ENCODE measurements around the gene GFOD1.
"Not testable (repeated sequence)": the region's sequence is repeated elsewhere in the genome, so short reads cannot be mapped to it uniquely, and the experiment has no call there.

The GFOD1 gene

DNA sequence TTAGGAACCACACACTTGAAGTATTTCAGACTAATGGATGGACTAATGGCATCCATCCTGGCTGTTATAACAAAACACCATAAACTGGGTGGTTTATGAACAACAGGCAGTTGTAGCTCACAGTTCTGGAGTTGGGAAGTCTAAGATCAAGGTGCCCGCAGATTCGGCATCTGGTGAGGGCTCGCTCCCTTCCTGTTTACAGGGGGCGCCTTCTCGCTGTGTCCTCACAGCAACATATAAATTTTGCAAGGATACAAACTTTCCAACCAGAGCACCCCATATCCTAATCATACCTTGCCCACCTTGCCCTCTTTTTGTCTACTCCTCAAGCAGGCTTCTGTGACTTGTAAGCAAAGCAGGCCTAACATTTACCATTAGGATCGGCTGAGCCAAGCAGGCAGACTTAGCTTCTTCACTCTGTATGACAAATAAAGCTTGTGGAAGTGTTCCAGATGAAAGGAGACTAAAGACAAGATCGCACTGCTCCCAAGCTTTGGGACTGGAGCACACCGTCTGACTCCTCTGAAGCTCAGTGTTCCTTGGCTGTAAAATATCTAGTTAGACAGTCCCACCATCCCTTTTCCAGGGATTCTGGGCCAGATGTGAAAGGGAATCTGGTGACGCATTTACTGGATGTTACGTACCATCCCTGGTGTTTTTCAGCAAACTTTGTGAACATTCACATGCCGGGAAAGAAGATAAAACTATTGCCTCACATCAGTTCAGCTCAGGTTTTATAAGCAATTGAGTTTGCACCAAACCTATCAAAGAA, 34.9 kb downstream of the GFOD1 start:
- no peak for DNase-seq (ENCODE audit: low read depth, low spot score)
- no peak overlapping the region for H3K4me3 ChIP-seq (ENCODE audit: low read length)

DNA sequence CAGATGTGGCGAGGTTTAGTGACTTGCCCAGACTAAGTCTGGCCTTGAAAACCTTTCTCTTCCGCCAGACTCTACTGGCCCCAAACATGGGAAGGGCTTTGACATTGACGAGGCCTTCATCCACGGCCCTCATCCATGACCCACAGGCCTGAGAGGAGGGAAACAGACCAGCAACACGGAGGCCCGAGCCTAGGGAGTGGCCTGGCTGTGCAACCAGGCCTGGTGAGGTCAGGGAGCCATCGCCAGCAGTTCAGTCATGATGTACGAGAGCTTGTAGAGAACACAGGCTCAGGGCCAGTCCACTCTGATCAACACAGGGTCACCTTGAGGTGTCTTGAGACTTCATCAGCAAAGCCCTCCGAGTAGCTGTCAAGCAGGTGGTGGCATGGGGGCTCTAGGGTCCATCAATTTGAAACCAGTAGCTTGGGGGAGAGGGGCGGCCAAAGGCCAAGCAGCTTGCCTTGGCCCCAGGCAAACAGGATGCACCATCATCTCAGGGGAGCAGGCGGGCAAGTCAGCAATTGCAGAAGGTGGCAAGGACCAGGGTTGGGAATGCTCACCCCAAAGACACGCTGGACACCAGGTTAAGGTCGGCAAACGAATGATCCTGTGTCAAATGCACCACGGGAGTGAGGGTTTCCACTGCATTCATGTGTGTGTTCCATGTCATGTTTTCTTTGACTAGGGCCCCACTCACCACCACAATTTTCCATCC, 36.1 kb downstream of the GFOD1 start:
- H3K4me3 ChIP-seq (ENCODE audit: low read length), result no peak overlapping the region
- no peak for DNase-seq (ENCODE audit: low read depth, low spot score)

DNA sequence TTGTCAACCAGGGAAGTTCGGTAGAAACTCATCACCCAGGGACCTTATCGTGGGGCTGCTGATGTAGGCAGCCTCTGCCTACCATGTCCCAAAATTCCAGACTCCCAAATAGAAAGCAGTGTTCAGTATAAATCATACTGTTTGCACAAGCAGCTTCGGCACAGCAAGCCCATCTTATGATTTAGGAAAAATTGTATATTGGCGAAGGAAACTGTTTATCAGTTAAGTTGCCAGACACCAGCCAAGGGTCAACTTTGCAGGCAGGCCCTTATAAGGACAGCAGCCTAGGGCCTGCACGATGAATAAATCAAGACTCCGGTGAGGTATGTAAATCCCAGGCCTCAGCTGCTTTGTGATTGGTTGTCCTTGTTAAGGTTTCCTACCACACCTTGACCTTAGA, 36.8 kb downstream of the GFOD1 start:
- DNase-seq (ENCODE audit: low read depth, low spot score), result no peak
- no peak overlapping the region for H3K4me3 ChIP-seq (ENCODE audit: low read length)

DNA sequence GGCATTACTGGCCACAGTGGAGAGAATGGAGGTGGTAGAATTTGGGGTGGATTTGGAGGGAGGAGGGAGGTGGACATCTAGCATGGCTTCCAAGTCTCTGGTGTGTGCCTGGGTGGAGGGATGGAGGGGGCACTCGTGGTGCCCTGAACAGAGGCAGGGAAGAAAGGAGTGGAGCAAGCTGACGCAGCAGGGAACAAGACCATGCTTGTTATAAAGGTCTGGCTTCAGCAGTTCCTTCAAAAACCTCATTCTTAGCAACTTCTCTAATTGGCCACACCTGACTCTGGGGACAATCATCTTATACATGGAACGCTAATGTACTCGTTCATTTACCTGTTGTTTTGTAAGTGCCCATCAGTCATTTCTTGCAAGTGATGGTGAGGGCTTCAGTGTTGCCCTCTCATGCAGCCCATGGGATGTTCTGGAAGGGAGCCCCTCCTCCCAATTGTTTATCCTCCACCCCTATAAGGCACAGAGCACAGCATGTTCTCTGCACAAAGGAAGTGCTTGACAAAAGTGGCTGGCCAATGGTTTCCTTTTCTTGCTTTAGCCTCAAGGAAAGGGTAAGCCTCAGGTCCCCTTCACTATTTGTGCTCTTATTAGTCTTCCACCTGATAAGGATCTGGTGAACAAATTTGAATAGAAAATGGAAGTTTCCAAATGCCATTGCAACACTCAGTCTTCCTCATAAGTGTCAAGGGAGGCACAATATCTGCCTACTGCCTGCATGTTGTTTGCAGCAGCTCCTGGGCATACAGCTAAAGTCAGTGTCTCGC, 39.3 kb downstream of the GFOD1 start:
- no peak overlapping the region for H3K4me3 ChIP-seq (ENCODE audit: low read length)
- no peak for DNase-seq (ENCODE audit: low read depth, low spot score)

DNA sequence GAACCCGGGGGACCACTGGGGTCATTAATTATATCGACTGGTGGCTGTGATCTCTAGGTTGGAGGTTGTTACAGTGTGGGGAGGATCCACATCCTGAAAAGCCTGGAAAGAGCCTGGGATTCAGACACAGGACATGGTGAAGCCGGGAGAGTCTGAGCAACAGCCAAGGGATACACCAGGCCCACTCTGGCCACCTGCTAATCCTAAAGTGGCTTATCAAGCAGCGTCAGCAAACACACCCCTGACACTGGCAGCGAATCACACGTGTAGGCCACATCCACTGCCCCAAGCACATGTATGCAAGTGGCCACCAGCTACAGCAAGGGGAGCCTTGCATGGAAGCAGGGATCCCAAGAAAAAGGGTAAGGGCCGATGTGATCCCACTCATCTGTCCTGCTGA, 41.0 kb downstream of the GFOD1 start:
- H3K4me3 ChIP-seq (ENCODE audit: low read length), result no peak overlapping the region
- no peak for DNase-seq (ENCODE audit: low read depth, low spot score)

DNA sequence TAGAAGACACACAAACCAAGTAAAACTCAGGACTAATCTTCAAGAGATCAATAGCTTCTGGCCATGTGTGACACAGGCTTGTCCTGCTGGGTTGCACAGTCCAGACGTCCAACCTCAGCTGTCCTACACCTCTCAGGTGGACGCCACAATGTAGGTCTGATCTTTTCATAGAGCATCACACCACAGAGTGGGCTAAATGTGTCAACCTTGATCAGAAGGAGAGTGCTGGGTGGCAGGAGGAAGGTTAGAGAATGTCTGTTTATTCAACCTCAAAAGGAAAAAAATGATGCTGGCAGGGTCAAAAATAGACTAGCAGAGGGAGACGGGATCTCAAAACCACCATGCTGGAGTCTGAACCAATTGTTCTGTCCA, 41.7 kb downstream of the GFOD1 start:
- no peak for DNase-seq (ENCODE audit: low read depth, low spot score)
- no peak overlapping the region for H3K4me3 ChIP-seq (ENCODE audit: low read length)

DNA sequence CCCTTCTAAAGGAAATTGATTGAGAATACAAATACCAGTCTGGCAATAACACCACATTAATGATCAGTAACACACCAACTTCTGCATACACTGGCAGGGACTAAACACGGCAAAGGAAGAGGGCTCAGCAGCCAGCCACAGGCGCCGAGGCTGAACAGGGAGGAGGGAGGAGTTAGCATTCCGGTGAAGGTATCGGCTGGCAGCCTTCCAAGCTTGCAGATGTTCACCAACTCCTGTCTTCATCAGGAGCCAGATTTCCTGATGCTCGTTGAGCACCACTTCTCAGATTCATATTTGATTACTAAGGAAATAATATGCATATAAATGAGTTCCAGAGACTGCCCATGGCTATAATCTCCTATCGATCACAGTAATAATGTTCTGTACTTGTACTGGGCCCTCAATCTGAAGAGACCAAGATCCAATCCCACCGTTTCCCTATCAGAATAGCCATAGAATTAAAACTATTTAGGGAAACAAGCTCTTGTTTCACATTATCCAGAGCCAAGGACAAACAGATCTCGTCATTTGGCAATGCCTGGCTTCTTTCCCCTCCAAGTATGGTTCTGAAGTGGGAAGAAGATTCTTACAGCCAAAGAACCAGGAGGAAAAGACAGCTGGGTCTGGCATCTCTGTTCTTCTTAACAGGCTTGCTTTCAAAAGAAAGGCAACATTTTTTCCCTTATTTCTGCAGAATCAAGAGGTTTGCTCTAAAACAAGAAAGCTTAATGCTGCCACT, 42.2 kb downstream of the GFOD1 start:
- DNase-seq (ENCODE audit: low read depth, low spot score), result peak; percentile 93
- H3K4me3 ChIP-seq (ENCODE audit: low read length), result no peak overlapping the region

DNA sequence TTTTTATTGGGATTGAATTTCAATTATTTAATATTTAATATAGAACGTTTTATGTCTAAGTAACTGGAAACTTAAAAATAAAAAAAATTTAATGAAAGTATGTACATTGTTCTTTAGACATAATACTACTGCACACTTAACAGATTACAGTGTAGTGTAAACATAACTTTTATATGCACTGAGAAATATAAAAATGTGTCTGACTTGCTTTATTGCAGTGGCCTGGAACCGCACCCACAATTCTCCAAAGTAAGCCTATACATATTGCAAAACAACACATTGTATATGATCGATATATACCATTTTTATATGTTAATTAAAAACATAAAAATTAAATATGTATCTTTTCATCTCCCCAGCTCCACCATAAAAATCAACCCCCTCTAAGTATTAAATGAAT, 42.8 kb downstream of the GFOD1 start:
- no peak overlapping the region for H3K4me3 ChIP-seq (ENCODE audit: low read length)
- no peak for DNase-seq (ENCODE audit: low read depth, low spot score)

DNA sequence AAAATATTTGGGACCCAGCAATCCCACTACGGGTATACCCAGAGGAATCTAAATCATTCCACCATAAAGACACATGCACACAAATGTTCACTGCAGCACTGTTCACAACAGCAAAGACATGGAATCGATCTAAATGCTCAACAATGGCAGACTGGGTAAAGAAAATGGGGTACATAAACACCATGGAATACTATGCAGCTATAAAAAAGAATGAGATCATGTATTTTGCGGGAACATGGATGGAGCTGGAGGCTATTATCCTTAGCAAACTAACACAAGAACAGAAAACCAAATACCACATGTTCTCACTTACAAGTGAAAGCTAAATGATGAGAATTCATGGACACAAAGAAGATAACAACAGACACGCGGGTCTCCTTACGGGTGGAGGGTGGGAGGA, 43.4 kb downstream of the GFOD1 start:
- DNase-seq (ENCODE audit: low read depth, low spot score), result not testable (repeated sequence)

DNA sequence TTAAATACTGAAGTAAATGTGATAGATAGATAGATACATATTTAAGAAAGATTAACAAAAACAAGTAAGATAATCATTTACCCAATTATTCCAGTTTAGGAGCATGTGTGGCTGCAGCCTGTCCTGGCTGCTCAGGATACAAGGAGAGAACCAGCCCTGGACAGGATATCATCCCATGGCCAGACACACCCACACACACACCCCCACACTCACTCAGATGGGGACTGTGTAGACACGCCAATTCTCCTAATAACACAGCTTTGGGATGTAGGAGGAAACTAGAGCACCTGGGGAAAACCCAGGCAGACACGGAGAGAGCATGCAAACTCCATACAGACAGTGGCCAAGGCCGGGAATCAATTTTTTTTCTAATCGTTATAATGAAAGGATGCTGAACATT, 45.6 kb downstream of the GFOD1 start:
- H3K4me3 ChIP-seq (ENCODE audit: low read length), result no peak overlapping the region
- DNase-seq (ENCODE audit: low read depth, low spot score), result no peak

More for the DNA sequence above, 43.4 kb downstream of the GFOD1 start:
- H3K4me3 ChIP-seq (ENCODE audit: low read length), result not testable (repeated sequence)

DNA sequence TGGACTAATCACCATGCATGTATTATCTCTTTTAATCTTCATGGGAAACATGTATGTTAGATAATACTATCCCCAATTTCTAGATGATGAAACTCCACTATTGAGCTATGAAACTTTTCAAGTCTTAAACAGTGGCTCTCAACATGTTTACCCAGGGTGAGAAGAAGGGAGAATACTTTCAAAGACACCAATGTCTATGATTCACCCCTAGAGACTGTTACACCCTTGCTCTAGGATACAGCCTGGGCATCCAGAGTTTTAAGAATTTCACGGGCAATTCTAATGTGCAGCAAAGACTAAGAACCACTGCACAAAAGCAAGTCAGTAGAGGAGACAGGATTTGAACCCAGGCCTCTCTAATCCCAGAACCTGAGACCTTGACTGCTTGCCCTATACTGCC, 47.8 kb downstream of the GFOD1 start:
- no peak for DNase-seq (ENCODE audit: low read depth, low spot score)
- no peak overlapping the region for H3K4me3 ChIP-seq (ENCODE audit: low read length)

DNA sequence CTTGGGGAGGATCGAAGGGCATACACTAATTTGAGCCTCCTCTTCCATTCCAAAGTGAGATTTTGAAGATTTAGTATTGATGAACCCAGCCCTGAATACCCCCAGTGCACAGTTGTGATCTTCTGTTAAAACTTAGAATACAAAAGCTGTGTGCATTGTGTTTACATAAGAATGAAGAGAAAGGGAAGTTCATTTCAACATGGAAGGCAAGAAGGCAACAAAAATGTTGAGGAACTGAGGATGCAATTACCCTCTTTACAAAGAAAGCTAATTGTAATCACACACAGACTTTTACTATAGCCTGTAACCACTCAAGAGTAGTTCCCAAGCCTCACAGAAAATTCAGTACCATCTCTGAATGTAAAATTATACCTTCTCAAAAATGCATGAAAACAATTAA, 49.3 kb downstream of the GFOD1 start:
- no peak for DNase-seq (ENCODE audit: low read depth, low spot score)
- no peak overlapping the region for H3K4me3 ChIP-seq (ENCODE audit: low read length)

DNA sequence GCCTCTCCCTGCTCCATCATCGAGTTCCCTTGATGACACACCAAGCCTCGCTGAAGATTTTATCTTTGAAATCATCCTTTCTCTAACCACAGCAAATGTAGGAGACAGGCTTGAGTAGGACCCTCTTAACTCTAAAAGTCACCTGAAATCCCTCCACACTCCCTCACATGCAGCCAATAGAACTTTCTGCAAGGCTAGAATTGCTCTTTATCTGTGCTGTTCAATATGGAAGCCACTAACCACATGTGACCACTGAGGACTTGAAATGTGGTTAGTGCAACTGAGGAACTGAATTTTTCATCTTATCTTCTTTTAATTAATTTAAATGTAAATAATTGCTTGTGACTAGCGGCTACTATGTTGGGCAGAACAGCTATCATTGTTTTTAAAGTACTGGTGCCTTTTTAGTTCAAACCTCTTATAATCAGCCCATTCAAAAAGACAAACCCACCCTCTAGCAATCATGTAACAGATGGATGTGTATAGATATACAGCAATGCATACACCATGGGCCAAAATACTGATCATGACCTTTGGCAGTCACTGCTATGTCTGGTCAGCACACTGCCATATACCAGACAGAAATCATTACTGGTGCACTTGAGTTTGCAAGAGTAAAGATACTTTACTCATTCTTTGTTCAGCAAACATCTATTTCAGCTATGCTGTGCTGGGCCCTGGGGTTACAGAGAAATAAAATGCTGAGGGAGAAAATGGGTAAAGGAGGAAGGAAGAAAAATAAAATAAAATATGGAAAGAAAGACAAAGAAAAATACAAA, 50.0 kb downstream of the GFOD1 start:
- no peak overlapping the region for H3K4me3 ChIP-seq (ENCODE audit: low read length)
- peak; percentile 80 for DNase-seq (ENCODE audit: low read depth, low spot score)

DNA sequence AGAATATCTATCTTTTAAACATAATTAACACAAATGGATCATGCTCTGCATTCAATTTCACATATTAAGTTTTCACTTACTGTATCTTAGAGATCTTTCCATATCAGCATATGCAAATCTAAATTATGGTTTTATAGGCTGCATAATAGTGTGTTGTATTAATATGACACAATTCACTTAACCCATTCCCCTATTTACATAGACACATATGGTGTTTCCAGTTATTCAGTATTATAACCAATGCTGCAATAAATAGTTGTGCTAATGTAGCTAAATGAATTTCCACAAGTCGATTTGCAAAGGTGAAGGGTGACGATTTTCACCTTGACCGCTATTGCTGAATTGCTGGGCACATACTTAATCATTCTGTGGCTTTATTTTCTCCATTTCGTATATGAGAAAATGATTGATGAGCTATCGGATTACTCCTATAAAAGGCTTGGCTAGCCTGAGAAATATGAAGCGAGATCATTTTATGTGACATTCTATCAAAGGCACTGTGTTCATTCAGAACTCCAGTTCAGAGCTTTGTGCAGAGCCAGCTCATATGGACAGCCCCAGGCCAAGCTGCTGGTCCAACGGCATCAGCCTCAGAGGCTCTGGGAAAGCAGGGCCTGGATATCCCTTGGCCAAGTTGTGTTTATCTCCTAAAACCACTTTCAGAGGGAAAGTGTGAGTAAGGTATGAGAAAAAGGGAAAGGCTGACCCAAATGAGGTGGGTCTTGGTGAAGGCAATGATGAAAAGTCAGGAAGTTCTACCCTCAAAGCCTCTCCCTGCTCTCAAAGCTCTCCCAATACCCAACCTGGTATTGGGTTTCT, 50.8 kb downstream of the GFOD1 start:
- no peak overlapping the region for H3K4me3 ChIP-seq (ENCODE audit: low read length)
- DNase-seq (ENCODE audit: low read depth, low spot score), result no peak

DNA sequence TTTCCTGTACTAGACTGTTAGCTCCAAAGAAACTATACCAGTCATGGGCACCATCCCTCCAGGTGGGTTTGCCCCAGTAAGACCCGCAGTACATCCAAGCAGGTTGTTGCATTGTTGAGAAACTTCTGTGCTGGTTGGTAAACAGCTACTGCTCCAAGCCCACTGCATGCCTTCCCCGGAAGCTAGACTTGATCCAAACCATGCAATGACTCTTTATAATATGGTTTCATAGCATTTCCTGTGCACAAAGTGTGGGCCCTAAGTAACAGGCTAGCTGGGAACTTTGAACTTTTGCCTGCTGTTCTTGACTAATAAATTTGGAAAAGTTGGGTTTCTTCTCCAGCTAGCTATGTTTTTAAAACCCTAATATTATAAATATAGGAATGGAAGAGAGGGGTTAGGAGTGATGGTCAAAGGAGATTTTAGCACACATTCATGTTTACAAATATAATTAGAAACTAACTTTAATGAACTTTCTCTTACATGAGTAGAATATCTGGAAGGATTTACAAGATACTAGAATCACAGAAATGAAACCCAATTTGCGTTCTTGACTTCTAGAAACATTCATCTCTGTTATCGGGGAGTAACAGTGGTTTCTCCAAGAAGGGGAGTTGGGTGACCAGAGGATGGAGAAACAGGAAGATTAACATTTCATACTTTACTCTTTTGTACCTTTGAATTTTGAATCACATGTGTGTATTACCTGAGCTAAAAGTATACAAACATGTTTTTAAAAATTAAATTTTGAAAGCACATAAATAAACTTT, 51.7 kb downstream of the GFOD1 start:
- peak; percentile 53 for DNase-seq (ENCODE audit: low read depth, low spot score)
- no peak overlapping the region for H3K4me3 ChIP-seq (ENCODE audit: low read length)

DNA sequence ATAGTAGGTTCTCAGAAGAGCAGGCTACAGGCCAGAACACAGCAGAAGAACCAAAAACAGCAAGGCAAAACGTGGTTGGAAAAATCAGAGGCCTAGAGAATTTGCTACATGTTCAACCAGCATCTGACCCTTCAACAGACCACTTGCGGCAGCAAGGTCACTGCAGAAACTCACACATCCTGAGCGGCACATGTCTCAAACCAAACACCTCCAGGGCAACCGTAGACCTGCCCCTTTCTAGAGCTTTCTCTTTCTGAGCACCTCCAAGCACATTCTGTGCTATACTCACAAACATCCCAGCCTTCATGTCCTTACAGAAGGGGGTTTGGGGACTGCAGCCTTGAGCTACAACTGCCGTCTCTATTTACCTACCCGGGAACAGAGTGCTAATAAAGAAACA, 52.6 kb downstream of the GFOD1 start:
- no peak for DNase-seq (ENCODE audit: low read depth, low spot score)
- no peak overlapping the region for H3K4me3 ChIP-seq (ENCODE audit: low read length)

DNA sequence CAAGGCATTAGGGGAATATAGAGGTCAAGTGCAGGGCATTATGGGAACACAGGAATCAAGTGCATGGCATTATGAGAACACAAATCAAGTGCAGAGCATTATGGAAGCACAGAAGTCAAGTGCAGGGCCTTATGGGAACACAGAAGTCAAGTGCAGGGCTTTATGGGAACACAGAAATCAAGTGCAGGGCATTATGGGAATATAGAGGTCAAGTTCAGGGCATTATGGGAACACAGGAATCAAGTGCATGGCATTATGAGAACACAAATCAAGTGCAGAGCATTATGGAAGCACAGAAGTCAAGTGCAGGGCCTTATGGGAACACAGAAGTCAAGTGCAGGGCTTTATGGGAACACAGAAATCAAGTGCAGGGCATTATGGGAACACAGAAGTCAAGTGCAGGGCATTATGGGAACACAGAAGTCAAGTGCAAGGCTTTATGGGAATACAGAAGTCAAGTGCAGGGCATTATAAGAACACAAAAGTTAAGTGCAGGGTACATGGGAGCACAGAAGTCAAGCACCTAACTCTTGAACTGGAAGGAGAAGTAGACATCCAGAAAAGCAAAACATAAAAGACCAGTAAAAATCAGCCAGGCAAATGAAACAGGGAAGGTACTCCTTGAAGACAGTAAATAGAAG, 53.1 kb downstream of the GFOD1 start:
- H3K4me3 ChIP-seq (ENCODE audit: low read length), result not testable (repeated sequence)

More for the DNA sequence above, 53.1 kb downstream of the GFOD1 start:
- not testable (repeated sequence) for DNase-seq (ENCODE audit: low read depth, low spot score)
